Body of pancreas (tissue), 4 donors: Measurements from ENCODE around the gene C12orf75. TPM values are rescaled to one million over a fixed set of nuclear protein-coding genes. Genes with fewer than 3 reads are reported as not detected.

Source experiments
- ATAC-seq: fragments of 150-250 bp; one replicate; pipeline ENCODE4 v1.9.1; 2016
- DNase-seq, 4 donors: peaks; one replicate each; pipeline ENCODE4 v3.0.0-alpha.2; 2019
- H3K27ac ChIP-seq, 4 donors: fragments of 200-600 bp; sonication (generic); 1 replicate in 3 of 4; 2 replicates in 1 of 4; pipeline versions ENCODE4 v1.5.1 to v1.6.1; 2016 to 2019; ENCODE audit warnings: mild to moderate bottlenecking in 1 of 4, mixed read lengths in 1 of 4, moderate library complexity in 1 of 4
- H3K27me3 ChIP-seq, 2 donors: fragments of 200-600 bp; sonication (generic); one replicate each; pipeline ENCODE4 v1.6.0; 2016; ENCODE audit warnings: mild to moderate bottlenecking in 1 of 2
- H3K36me3 ChIP-seq, 2 donors: fragments of 200-600 bp; sonication (generic); replicated peaks in 1 of 2; 2 replicates each; pipeline ENCODE4 v1.5.1; 2016; ENCODE audit warnings: low read depth in 2 of 2; ENCODE audit not compliant: insufficient read depth in 1 of 2
- H3K4me1 ChIP-seq: fragments of 200-600 bp; sonication (generic); one replicate; pipeline ENCODE4 v1.6.0; 2016
- H3K4me3 ChIP-seq, 2 donors: fragments of 200-600 bp; sonication (generic); 1 replicate in 1 of 2; 2 replicates in 1 of 2; pipeline ENCODE4 v1.5.1; 2016 to 2019
- H3K9me3 ChIP-seq, 3 donors: fragments of 200-600 bp; sonication (generic); 1 replicate in 2 of 3; 2 replicates in 1 of 3; pipeline ENCODE4 v1.5.1; 2016
- POLR2A ChIP-seq, 3 donors: fragments of 450-650 bp; IDR thresholded peaks; one replicate each; pipeline ENCODE4 v1.6.1; 2016; ENCODE audit warnings: antibody characterized with exemption in 3 of 3, mild to moderate bottlenecking in 2 of 3
- WGBS, 2 donors: methylation state at CpG; one replicate each; pipeline ENCODE4 v1.1.5; 2017; 5-methylcytosine and 5-hydroxymethylcytosine counted together
- intact Hi-C: fragments of 100-400 bp; cut with DNase I; formaldehyde crosslinking; loops from one replicate; pipeline ENCODE4 v1.15.1; 2023
- total RNA-seq, 2 donors: library from RNA; depleted of rRNA; stranded (reverse); fragments of >200 nt; gene quantifications; one replicate each; pipeline ENCODE4 v1.1.0, GENCODE V29; 2016
- TF ChIP-seq, protein P1 (sequence below), 7 experiments: fragments of 450-650 bp in 4 of 7; fragments of 200-600 bp in 3 of 7; sonication (generic) in 3 of 7; IDR thresholded peaks; one replicate each; pipeline ENCODE4 v1.5.1; 2016 to 2019; ENCODE audit warnings: antibody characterized with exemption in 7 of 7

C12orf75 gene
- total RNA-seq, 2 donors from 2014 or later, result 39.2 to 57.6 TPM

DNA sequence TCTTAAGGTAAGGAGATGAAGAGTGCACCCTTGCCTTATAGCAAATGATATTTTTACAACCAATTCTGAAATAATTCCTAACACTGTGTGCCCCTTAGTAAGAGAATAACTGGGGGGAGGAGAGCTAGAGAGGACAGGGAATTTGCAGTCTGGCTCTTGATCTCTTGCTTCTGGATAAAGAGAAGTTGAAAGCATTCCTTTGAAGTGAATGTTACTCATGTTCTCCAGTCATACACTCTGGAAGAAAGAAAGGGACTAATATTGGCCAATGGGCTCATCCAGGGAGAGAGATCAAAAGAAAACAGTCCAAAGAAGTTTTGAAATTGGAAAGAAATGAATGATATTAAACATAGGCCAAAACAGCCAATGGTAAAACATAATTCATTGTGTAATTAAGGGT lies 25.3 kb downstream of the C12orf75 start:
- H3K36me3 ChIP-seq, result no peaks in the 10 kb centered on the region
- H3K9me3 ChIP-seq, result no peaks in the 10 kb centered on the region
- intact Hi-C loops, result no loop called here
- H3K27ac ChIP-seq, result no peak overlapping the region
- no peaks in the 10 kb centered on the region for H3K27me3 ChIP-seq
- peaks cover 21% of the 10 kb centered on the region for H3K4me1 ChIP-seq
- no peak overlapping the region for H3K4me3 ChIP-seq
- TF ChIP-seq POLR2A (IDR thresholded peaks at IDR 0.05), result no peak
- TF ChIP-seq, protein P1, sequence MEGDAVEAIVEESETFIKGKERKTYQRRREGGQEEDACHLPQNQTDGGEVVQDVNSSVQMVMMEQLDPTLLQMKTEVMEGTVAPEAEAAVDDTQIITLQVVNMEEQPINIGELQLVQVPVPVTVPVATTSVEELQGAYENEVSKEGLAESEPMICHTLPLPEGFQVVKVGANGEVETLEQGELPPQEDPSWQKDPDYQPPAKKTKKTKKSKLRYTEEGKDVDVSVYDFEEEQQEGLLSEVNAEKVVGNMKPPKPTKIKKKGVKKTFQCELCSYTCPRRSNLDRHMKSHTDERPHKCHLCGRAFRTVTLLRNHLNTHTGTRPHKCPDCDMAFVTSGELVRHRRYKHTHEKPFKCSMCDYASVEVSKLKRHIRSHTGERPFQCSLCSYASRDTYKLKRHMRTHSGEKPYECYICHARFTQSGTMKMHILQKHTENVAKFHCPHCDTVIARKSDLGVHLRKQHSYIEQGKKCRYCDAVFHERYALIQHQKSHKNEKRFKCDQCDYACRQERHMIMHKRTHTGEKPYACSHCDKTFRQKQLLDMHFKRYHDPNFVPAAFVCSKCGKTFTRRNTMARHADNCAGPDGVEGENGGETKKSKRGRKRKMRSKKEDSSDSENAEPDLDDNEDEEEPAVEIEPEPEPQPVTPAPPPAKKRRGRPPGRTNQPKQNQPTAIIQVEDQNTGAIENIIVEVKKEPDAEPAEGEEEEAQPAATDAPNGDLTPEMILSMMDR (IDR thresholded peaks at IDR 0.05), result no peak
- DNase-seq (no peak), ATAC-seq (no peak)

DNA sequence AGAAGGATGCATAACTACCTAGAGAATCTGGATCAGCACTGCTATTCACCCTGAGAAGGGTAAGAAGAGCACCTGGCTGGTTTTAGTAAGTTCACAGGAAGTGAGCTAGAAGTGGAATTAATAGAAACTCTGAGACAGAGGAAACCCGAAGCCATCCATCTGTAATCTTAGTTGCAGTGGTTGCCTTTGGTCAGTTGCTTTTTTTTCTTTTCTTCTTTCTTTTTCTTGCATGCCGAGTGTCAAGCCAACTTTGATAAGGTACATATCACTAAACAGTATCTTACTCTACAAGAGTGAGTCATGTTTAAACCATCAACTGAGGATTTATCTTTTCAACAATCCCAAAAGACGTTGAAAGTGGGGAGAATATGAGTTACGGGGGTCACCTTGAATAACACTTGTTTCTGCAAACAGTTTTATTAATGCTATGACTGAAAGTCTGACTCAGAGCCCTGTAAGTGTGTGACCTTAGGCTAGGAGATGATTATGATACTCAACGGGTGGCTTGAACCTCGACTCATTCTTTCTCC lies 26.7 kb downstream of the C12orf75 start:
- WGBS, 2 donors, result 23 to 39% methylated on average over 6 of the region's 6 CpGs
- Histone ChIP-seq H3K9me3 (no peaks in the 10 kb centered on the region), H3K27me3 (no peaks in the 10 kb centered on the region), H3K4me1 (peaks cover 19% of the 10 kb centered on the region), H3K36me3 (no peaks in the 10 kb centered on the region), H3K4me3 (no peak overlapping the region), H3K27ac (no peak overlapping the region)
- TF ChIP-seq, protein P1 (IDR thresholded peaks at IDR 0.05), result no peak
- no peak for TF ChIP-seq POLR2A (IDR thresholded peaks at IDR 0.05)
- ATAC-seq (no peak), DNase-seq (no peak)
- intact Hi-C loops, result no loop called here

DNA sequence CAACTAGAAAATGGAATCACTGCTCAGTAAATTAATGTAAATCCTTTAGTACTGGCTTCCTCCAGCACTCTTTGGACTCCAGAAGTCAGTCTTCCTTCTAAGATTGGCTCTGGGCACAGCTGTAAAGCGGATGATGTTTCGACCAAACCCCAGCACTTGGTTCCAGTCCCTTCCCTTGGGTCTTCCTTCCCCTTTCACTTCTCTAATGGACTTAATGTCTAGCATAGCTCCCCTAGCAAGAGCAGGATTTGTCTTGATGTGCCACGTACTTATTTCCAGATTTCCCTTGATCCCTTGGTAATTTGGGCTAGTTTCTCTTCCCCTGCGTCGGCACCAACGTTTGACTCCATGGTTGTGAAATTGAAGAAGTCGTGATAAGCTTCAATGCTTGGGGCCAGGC lies 28.3 kb downstream of the C12orf75 start:
- TF ChIP-seq POLR2A (IDR thresholded peaks at IDR 0.05), result no peak
- TF ChIP-seq, protein P1 (IDR thresholded peaks at IDR 0.05), result no peak
- intact Hi-C loops, result no loop called here
- no peak for ATAC-seq
- DNase-seq, result no peak
- Histone ChIP-seq H3K9me3 (no peaks in the 10 kb centered on the region), H3K4me3 (no peak overlapping the region), H3K27ac (no peak overlapping the region), H3K27me3 (no peaks in the 10 kb centered on the region), H3K4me1 (peaks cover 7% of the 10 kb centered on the region), H3K36me3 (no peaks in the 10 kb centered on the region)
- 78 to 79% methylated on average over 7 of the region's 7 CpGs for WGBS, 2 donors

DNA sequence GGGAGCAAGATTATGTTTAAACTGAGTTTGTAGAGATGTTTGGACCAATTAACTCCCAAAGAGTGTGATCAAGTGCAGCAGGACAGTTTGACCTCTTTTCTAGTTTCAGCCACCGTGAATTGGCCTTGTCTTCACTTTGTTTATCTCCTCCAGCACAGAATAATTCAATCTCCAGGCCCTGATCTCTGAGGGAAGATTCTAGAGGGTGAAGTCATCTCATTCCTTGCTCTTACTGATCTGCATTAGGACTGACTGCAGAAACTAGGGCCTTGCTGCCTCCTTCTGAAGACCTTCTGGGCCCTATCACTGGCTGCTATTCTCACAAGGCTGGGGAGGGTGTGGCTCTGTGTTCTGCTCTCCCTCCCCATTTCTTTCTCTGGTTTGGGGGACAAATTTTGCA lies 29.4 kb downstream of the C12orf75 start:
- DNase-seq (no peak), ATAC-seq (no peak)
- H3K27ac ChIP-seq, result no peak overlapping the region
- H3K9me3 ChIP-seq, result no peaks in the 10 kb centered on the region
- no peak overlapping the region for H3K4me3 ChIP-seq
- H3K27me3 ChIP-seq, result no peaks in the 10 kb centered on the region
- intact Hi-C loops, result no loop called here
- peaks cover 7% of the 10 kb centered on the region for H3K4me1 ChIP-seq
- 56 to 73% methylated on average over 1 of the region's 1 CpG for WGBS, 2 donors
- TF ChIP-seq, protein P1 (IDR thresholded peaks at IDR 0.05), result no peak
- TF ChIP-seq POLR2A (IDR thresholded peaks at IDR 0.05), result no peak
- H3K36me3 ChIP-seq, result no peaks in the 10 kb centered on the region

DNA sequence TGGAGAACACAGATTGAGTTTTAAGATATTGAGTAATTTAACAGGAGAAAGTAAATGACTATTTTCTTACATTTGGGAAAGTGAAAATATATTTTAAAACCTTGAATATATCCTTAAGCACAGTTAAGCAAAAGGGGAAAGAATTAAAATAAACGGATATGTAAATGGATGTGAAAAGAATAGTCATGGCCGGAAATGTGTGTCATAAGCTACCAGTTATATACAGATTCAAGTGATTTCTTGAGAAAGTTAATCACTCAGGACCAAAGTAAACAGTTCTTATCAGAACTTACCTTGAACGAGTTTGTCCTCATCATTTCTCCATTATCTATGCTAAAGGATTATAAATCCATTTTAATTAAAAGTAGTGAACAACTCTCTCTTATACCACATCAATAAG lies 33.4 kb downstream of the C12orf75 start:
- Histone ChIP-seq H3K27me3 (no peaks in the 10 kb centered on the region), H3K4me3 (no peak overlapping the region), H3K9me3 (no peaks in the 10 kb centered on the region), H3K4me1 (no peaks in the 10 kb centered on the region), H3K27ac (no peak overlapping the region), H3K36me3 (no peaks in the 10 kb centered on the region)
- DNase-seq, result no peak
- 55 to 58% methylated on average over 3 of the region's 3 CpGs for WGBS, 2 donors
- TF ChIP-seq POLR2A (IDR thresholded peaks at IDR 0.05), result no peak
- TF ChIP-seq, protein P1 (IDR thresholded peaks at IDR 0.05), result no peak
- intact Hi-C loops, result no loop called here
- no peak for ATAC-seq
